Spleen (tissue), 11 donors: ENCODE results near the gene TXNL4B. TPM values are rescaled to one million over a fixed set of nuclear protein-coding genes. Genes with fewer than 3 reads are reported as not detected.

ENCODE experiments used
- DNase-seq: peaks from one replicate; pipeline ENCODE4 v3.0.0-alpha.2; 2020
- H3K27ac ChIP-seq, 8 donors: fragments of 200-600 bp; sonication (generic) in 7 of 8; 1 replicate in 4 of 8; 2 replicates in 4 of 8; pipeline versions ENCODE4 v1.5.0 to v1.8.0; 2016 to 2021; ENCODE audit warnings: inconsistent platforms in 4 of 8, mild to moderate bottlenecking in 4 of 8, moderate library complexity in 1 of 8
- H3K27me3 ChIP-seq, 7 donors: fragments of 200-600 bp; sonication (generic) in 6 of 7; replicated peaks in 1 of 7; 1 replicate in 4 of 7; 2 replicates in 3 of 7; pipeline versions ENCODE4 v1.5.0 to v1.8.0; 2016 to 2021; ENCODE audit warnings: inconsistent platforms in 3 of 7, mild to moderate bottlenecking in 1 of 7
- H3K36me3 ChIP-seq, 6 donors: fragments of 200-600 bp; sonication (generic) in 5 of 6; 1 replicate in 4 of 6; 2 replicates in 2 of 6; pipeline versions ENCODE4 v1.5.0 to v1.8.0; 2016 to 2021; ENCODE audit warnings: inconsistent platforms in 2 of 6
- H3K4me1 ChIP-seq, 6 donors: fragments of 200-600 bp; sonication (generic) in 5 of 6; 1 replicate in 3 of 6; 2 replicates in 3 of 6; pipeline versions ENCODE4 v1.5.0 to v1.8.0; 2016 to 2021; ENCODE audit warnings: inconsistent platforms in 3 of 6
- H3K4me3 ChIP-seq, 8 donors: fragments of 200-600 bp; sonication (generic) in 7 of 8; 1 replicate in 4 of 8; 2 replicates in 4 of 8; pipeline versions ENCODE4 v1.5.0 to v1.8.0; 2016 to 2021; ENCODE audit warnings: inconsistent platforms in 4 of 8, mild to moderate bottlenecking in 4 of 8, moderate library complexity in 2 of 8
- H3K9me3 ChIP-seq, 8 donors: fragments of 200-600 bp; sonication (generic) in 7 of 8; 1 replicate in 4 of 8; 2 replicates in 4 of 8; pipeline versions ENCODE4 v1.5.0 to v1.8.0; 2016 to 2021; ENCODE audit warnings: inconsistent platforms in 4 of 8
- CTCF ChIP-seq, 11 experiments: fragments of 200-600 bp in 7 of 11; fragments of 450-650 bp in 4 of 11; sonication (generic) in 4 of 11; IDR thresholded peaks in 8 of 11; conservative IDR thresholded peaks in 3 of 11; 1 replicate in 7 of 11; 2 replicates in 4 of 11; pipeline versions ENCODE4 v1.4.0 to v1.8.0; 2016 to 2021; ENCODE audit warnings: antibody characterized with exemption in 11 of 11, inconsistent platforms in 4 of 11, mild to moderate bottlenecking in 1 of 11
- POLR2A ChIP-seq, 3 donors: fragments of 450-650 bp; IDR thresholded peaks; one replicate each; pipeline ENCODE4 v1.5.1; 2017; ENCODE audit warnings: antibody characterized with exemption in 3 of 3, mild to moderate bottlenecking in 1 of 3
- POLR2AphosphoS5 ChIP-seq, 3 donors: sonication (generic); formaldehyde crosslinking; IDR thresholded peaks; one replicate each; pipeline ENCODE4 v1.5.1; 2017; ENCODE audit warnings: antibody characterized with exemption in 3 of 3
- WGBS, 5 donors: extraction: QIAGEN DNeasy Blood & Tissue Kit in 3 of 5; methylation state at CpG; one replicate each; pipeline versions ENCODE4 v1.1.5 to v1.1.7; 2013 to 2018; 5-methylcytosine and 5-hydroxymethylcytosine counted together
- intact Hi-C: fragments of 100-400 bp; cut with DNase I; formaldehyde crosslinking; loops from one replicate; pipeline ENCODE4 v1.15.0; 2023; ENCODE audit warnings: low total_unique reads
- polyA plus RNA-seq, 3 donors: library from polyadenylated mRNA; stranded (reverse); fragments of 200-250 nt; gene quantifications; one replicate each; pipeline ENCODE4 v1.2.1, GENCODE V29; 2013
- total RNA-seq, 7 donors: library from RNA; depleted of rRNA in 3 of 7; stranded (reverse); fragments of >200 nt in 3 of 7; fragmentation: NEBNext Ultra II Directional in 4 of 7; extraction: Animal tissue kit (Norgen Biotek cat#: 25700) in 4 of 7; gene quantifications; one replicate each; pipeline versions ENCODE4 v1.1.0 to v1.2.1, GENCODE V29; 2016 to 2021
- donor health status: healthy with polysubstance abuse.
- donor health status: DM: no; HTN: no; CAD: no; lungs with moderate emphysema.
- donor health status: DM: no; HTN: no; CAD: no.
- donor health status: Bipolar disorder and iron deficiency.
- donor health status: healthy.
- donor health status: DM: no; HTN: no; CAD: no.
- donor health status: DM: yes; HTN: yes; CAD: no.

TXNL4B gene
- total and polyA plus RNA-seq, 10 donors = 5.7 to 21.3 (median 13.7) TPM

DNA sequence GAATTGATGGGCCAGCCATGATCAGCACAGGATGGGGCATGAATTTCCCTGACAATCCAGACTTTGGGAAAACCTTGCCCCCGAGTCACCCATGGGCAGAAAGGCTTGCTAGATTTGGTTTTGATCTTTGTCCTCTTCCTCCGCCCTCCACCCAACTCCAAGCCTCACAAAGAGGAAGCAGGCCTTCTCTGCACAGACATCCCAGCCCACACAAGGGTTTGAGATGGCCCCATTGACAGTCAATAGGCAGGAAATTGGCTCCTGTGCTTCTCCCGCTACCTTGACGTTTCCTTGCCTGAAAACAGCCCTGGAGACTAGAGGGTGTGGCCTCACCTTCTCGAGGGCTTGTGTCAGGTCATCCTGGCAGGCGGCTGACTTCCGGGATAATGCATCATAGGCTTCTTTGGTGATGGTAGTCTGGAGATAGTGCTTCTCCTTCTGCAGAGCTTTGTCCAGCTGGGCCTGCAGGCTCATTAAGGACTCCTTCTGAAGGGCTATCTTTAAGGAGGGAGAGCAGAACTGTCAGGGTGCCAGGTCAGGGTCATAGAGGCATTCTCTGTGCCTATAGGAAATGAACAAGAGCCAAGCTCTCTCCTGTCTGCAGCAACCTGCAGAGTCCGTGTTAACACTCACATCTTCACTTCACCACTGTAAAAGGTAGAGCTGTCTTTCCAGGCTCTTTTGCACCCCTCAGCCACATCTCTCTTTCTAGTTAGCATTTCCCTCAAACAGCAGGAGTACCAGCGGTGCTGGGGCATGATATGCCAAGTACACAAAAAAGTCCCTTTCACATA lies 32.4 kb upstream of the TXNL4B start:
- Histone ChIP-seq H3K36me3 (no peaks in the 10 kb centered on the region), H3K4me3 (no peak overlapping the region), H3K4me1 (peaks cover 0 to 23% (median 8%) of the 10 kb centered on the region in 6 donors), H3K27me3 (no peaks in the 10 kb centered on the region), H3K9me3 (no peaks in the 10 kb centered on the region), H3K27ac (peak overlapping the region in 1 of 8 donors; percentile 39)
- TF ChIP-seq POLR2A (IDR thresholded peaks at IDR 0.05) = no peak
- no peak for TF ChIP-seq POLR2AphosphoS5 (IDR thresholded peaks at IDR 0.05)
- 65 to 79% (median 73%) methylated on average over 6 to 9 of the region's 9 CpGs for WGBS, 5 donors
- no peak for DNase-seq
- intact Hi-C loops = loop anchor here (10.0 kb wide), 1 partner anchor 339 kb away; no protein-coding TSS in a partner anchor

GRCh38 chr16:72124761-72125634 lies 31.6 kb upstream of the TXNL4B start:
- Histone ChIP-seq H3K27me3 (no peaks in the 10 kb centered on the region), H3K36me3 (no peaks in the 10 kb centered on the region), H3K4me3 (no peak overlapping the region), H3K4me1 (peaks cover 0 to 23% (median 8%) of the 10 kb centered on the region in 6 donors), H3K9me3 (no peaks in the 10 kb centered on the region), H3K27ac (peak overlapping the region in 1 of 8 donors; percentile 39)
- peak; percentile 87 for DNase-seq
- TF ChIP-seq POLR2AphosphoS5 (IDR thresholded peaks at IDR 0.05) (no peak), CTCF (IDR thresholded peaks at IDR 0.05 in 8 of 11, conservative IDR thresholded peaks at IDR 0.05 in 3 of 11) (peak; percentile 26 to 87 (median 73))
- intact Hi-C loops = loop anchor here (10.0 kb wide), 1 partner anchor 340 kb away; no protein-coding TSS in a partner anchor
- WGBS, 5 donors = 37 to 47% (median 42%) methylated on average over 13 of the region's 13 CpGs

GRCh38 chr16:72124148-72124547 lies 30.7 kb upstream of the TXNL4B start:
- WGBS, 5 donors = 82 to 100% (median 96%) methylated on average over 1 to 3 of the region's 3 CpGs; no CpG with 5 or more reads in 1 of the 5 donors
- no peak for TF ChIP-seq POLR2A (IDR thresholded peaks at IDR 0.05)
- no peak for TF ChIP-seq POLR2AphosphoS5 (IDR thresholded peaks at IDR 0.05)
- no peak for TF ChIP-seq CTCF (IDR thresholded peaks at IDR 0.05 in 8 of 11, conservative IDR thresholded peaks at IDR 0.05 in 3 of 11)
- intact Hi-C loops = loop anchor here (10.0 kb wide), 1 partner anchor 341 kb away; no protein-coding TSS in a partner anchor

DNA sequence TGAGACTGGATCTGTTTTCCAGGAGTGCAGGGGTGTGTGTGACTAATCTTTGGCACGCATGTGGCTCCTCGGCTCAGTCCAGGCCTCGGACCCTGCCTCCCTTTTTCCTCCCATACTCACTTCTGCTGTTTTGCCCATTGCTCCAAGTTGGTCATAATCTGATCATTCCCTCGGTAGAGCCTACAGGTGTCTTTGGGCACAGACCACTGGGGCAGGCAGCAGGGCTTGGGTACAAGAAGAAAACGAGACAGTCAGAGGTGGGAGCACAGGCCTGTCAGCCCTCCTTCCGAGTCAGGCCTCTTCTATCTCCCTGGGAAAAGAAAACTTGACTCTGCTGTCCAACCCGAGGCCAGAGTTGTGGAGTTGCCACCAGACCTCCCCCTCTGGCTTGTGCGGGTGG lies 30.0 kb upstream of the TXNL4B start:
- H3K27ac ChIP-seq = no peak overlapping the region
- H3K27me3 ChIP-seq = no peaks in the 10 kb centered on the region
- H3K4me1 ChIP-seq = peaks cover 0 to 23% (median 8%) of the 10 kb centered on the region in 6 donors
- no peak for TF ChIP-seq CTCF (IDR thresholded peaks at IDR 0.05 in 8 of 11, conservative IDR thresholded peaks at IDR 0.05 in 3 of 11)
- TF ChIP-seq POLR2A (IDR thresholded peaks at IDR 0.05) = no peak
- no peak for TF ChIP-seq POLR2AphosphoS5 (IDR thresholded peaks at IDR 0.05)
- no peak overlapping the region for H3K4me3 ChIP-seq
- intact Hi-C loops = loop anchor here (10.0 kb wide), 1 partner anchor 341 kb away; no protein-coding TSS in a partner anchor
- no peak for DNase-seq
- no peaks in the 10 kb centered on the region for H3K9me3 ChIP-seq
- no peaks in the 10 kb centered on the region for H3K36me3 ChIP-seq
- WGBS, 5 donors = 78 to 83% (median 79%) methylated on average over 8 of the region's 8 CpGs

More at GRCh38 chr16:72124148-72124547, 30.7 kb upstream of the TXNL4B start:
- no peak for DNase-seq
- H3K4me3 ChIP-seq = no peak overlapping the region
- no peaks in the 10 kb centered on the region for H3K27me3 ChIP-seq
- H3K36me3 ChIP-seq = no peaks in the 10 kb centered on the region
- H3K4me1 ChIP-seq = peaks cover 0 to 23% (median 8%) of the 10 kb centered on the region in 6 donors
- no peaks in the 10 kb centered on the region for H3K9me3 ChIP-seq
- no peak overlapping the region for H3K27ac ChIP-seq
